SK-N-SH (cell line): ENCODE results near the gene OR6C2. TPM values are rescaled to one million over a fixed set of nuclear protein-coding genes. Genes with fewer than 3 reads are reported as not detected.

Source experiments
- CTCF ChIA-PET: fragments of 300-600, 350-600 bp; formaldehyde crosslinking; extraction: SDS; loops from one replicate; lab custom pipeline; 2021; lab: Yijun Ruan, JAX
- POLR2A ChIA-PET: fragments of 350-600 bp; sonication (Branson Sonifier 250); formaldehyde crosslinking; extraction: SDS; loops from one replicate; lab custom pipeline; 2020; ENCODE audit warnings: antibody characterized with exemption, inconsistent platforms; lab: Yijun Ruan, JAX
- DNase-seq: peaks from one replicate; pipeline ENCODE4 v3.0.0; 2012
- H2AFZ ChIP-seq: fragments of 200-600 bp; sonication (generic); 2 replicates; pipeline ENCODE4 v1.8.1; 2016; ENCODE audit warnings: antibody characterized with exemption, mild to moderate bottlenecking, low read depth
- H3F3A ChIP-seq: fragments of 200-600 bp; sonication (generic); replicated peaks from 2 replicates; pipeline ENCODE3; 2016; ENCODE audit warnings: antibody characterized with exemption, mild to moderate bottlenecking; ENCODE audit not compliant: insufficient read depth
- H3K27ac ChIP-seq, 2 experiments: fragments of 200-500 bp in 1 of 2; fragments of 200-600 bp in 1 of 2; sonication (Bioruptor generic) in 1 of 2; sonication (generic), shearing (Covaris generic) in 1 of 2; 2 replicates each; pipeline versions ENCODE4 v1.5.1 to v1.6.1; 2014 to 2016; ENCODE audit warnings: low read depth in 2 of 2, inconsistent platforms in 1 of 2, low read length in 1 of 2, mild to moderate bottlenecking in 1 of 2, mixed read lengths in 1 of 2
- H3K27me3 ChIP-seq: fragments of 200-600 bp; sonication (generic), shearing (Covaris generic); 2 replicates; pipeline ENCODE4 v1.6.1; 2016; ENCODE audit warnings: mixed run types; ENCODE audit not compliant: insufficient read depth
- H3K36me3 ChIP-seq, 2 experiments: fragments of 200-500 bp in 1 of 2; fragments of 200-600 bp in 1 of 2; sonication (Bioruptor generic) in 1 of 2; sonication (generic) in 1 of 2; replicated peaks in 1 of 2; 2 replicates each; pipeline versions ENCODE3 to v1.5.1; 2014 to 2016; ENCODE audit warnings: low read length in 1 of 2, mild to moderate bottlenecking in 1 of 2; ENCODE audit not compliant: insufficient read depth in 2 of 2, control insufficient read depth in 1 of 2
- H3K4me1 ChIP-seq, 2 experiments: fragments of 200-500 bp in 1 of 2; fragments of 200-600 bp in 1 of 2; sonication (Bioruptor generic) in 1 of 2; sonication (generic), shearing (Covaris generic) in 1 of 2; 2 replicates each; pipeline versions ENCODE4 v1.5.1 to v1.6.1; 2014 to 2016; ENCODE audit warnings: low read depth in 1 of 2, low read length in 1 of 2, mixed run types in 1 of 2; ENCODE audit not compliant: insufficient read depth in 2 of 2, control insufficient read depth in 1 of 2
- H3K4me2 ChIP-seq: fragments of 200-600 bp; sonication (generic), shearing (Covaris generic); 2 replicates; pipeline ENCODE4 v1.6.1; 2017; ENCODE audit warnings: mixed run types
- H3K4me3 ChIP-seq, 2 experiments: fragments of 200-500 bp in 1 of 2; fragments of 200-600 bp in 1 of 2; sonication (Bioruptor generic) in 1 of 2; sonication (generic), shearing (Covaris generic) in 1 of 2; 2 replicates each; pipeline versions ENCODE4 v1.5.1 to v1.8.1; 2014 to 2016; ENCODE audit warnings: low read depth in 2 of 2, inconsistent platforms in 1 of 2, low read length in 1 of 2, mild to moderate bottlenecking in 1 of 2, mixed read lengths in 1 of 2, moderate library complexity in 1 of 2
- H3K79me2 ChIP-seq: fragments of 200-600 bp; sonication (generic); 2 replicates; pipeline ENCODE4 v1.8.1; 2017; ENCODE audit warnings: mild to moderate bottlenecking; ENCODE audit not compliant: insufficient read depth
- H3K9ac ChIP-seq: fragments of 200-600 bp; sonication (generic); 2 replicates; pipeline ENCODE4 v1.6.1; 2017; ENCODE audit warnings: mixed run types
- H3K9me2 ChIP-seq: fragments of 200-600 bp; sonication (generic); 2 replicates; pipeline ENCODE4 v1.6.1; 2017; ENCODE audit warnings: mixed run types
- H3K9me3 ChIP-seq: fragments of 200-600 bp; sonication (generic); 2 replicates; pipeline ENCODE4 v1.6.1; 2017; ENCODE audit warnings: mixed run types, mild to moderate bottlenecking, moderate library complexity
- H4K20me1 ChIP-seq: fragments of 200-600 bp; sonication (generic); 2 replicates; pipeline ENCODE4 v1.6.1; 2017; ENCODE audit warnings: mild to moderate bottlenecking, mixed run types; ENCODE audit not compliant: insufficient read depth
- CHD2 ChIP-seq: fragments of 150-350 bp; IDR thresholded peaks from 2 replicates; pipeline ENCODE4 v1.6.1; 2018; ENCODE audit warnings: low read length; ENCODE audit not compliant: partially characterized antibody
- ELF1 ChIP-seq: IDR thresholded peaks from 2 replicates; pipeline ENCODE4 v1.4.0; 2012
- FOSL2 ChIP-seq: IDR thresholded peaks from 2 replicates; pipeline ENCODE4 v1.4.0; 2012; ENCODE audit warnings: low read depth, mild to moderate bottlenecking, moderate library complexity, borderline replicate concordance
- GABPA ChIP-seq: IDR thresholded peaks from 2 replicates; pipeline ENCODE4 v1.4.0; 2012; ENCODE audit warnings: low read depth, mild to moderate bottlenecking
- IRF3 ChIP-seq: fragments of 150-350 bp; IDR thresholded peaks from 2 replicates; pipeline ENCODE4 v1.6.1; 2016; ENCODE audit warnings: mild to moderate bottlenecking, low read depth, low read length
- JUND ChIP-seq: IDR thresholded peaks from 2 replicates; pipeline ENCODE4 v1.4.0; 2012
- MAX ChIP-seq: IDR thresholded peaks from 2 replicates; pipeline ENCODE4 v1.4.0; 2012; ENCODE audit warnings: low read depth
- MXI1 ChIP-seq: IDR thresholded peaks from 2 replicates; pipeline ENCODE4 v1.6.1; 2012; ENCODE audit warnings: mild to moderate bottlenecking, low read depth, low read length, improper control_type of control experiment
- NRF1 ChIP-seq: IDR thresholded peaks from 2 replicates; pipeline ENCODE4 v1.6.1; 2012; ENCODE audit warnings: low read depth, mild to moderate bottlenecking, low read length
- PBX3 ChIP-seq: IDR thresholded peaks from 2 replicates; pipeline ENCODE4; 2012
- RAD21 ChIP-seq: IDR thresholded peaks from 2 replicates; pipeline ENCODE4 v1.6.1; 2012; ENCODE audit warnings: mild to moderate bottlenecking, low read length
- RXRA ChIP-seq: IDR thresholded peaks from 2 replicates; pipeline ENCODE4 v1.4.0; 2012; ENCODE audit warnings: low read depth, mild to moderate bottlenecking, borderline replicate concordance
- SIN3A ChIP-seq: IDR thresholded peaks from 2 replicates; pipeline ENCODE4 v1.6.1; 2012; ENCODE audit warnings: low read depth, mild to moderate bottlenecking, low read length, moderate library complexity, borderline replicate concordance
- SMC3 ChIP-seq: IDR thresholded peaks from 2 replicates; pipeline ENCODE4 v1.6.1; 2012; ENCODE audit warnings: low read depth, low read length, improper control_type of control experiment
- TAF1 ChIP-seq: IDR thresholded peaks from 2 replicates; pipeline ENCODE4 v1.6.1; 2012; ENCODE audit warnings: low read depth, mild to moderate bottlenecking, low read length, moderate library complexity, borderline replicate concordance
- TCF12 ChIP-seq: IDR thresholded peaks from 2 replicates; pipeline ENCODE4 v1.4.0; 2012
- TEAD4 ChIP-seq: IDR thresholded peaks from 2 replicates; pipeline ENCODE4 v1.4.0; 2012; ENCODE audit warnings: mild to moderate bottlenecking, borderline replicate concordance; ENCODE audit not compliant: insufficient read depth
- WGBS: methylation state at CpG from one replicate; pipeline ENCODE4 v1.1.6; 2017; ENCODE audit warnings: low lambda C conversion rate; 5-methylcytosine and 5-hydroxymethylcytosine counted together
- polyA plus RNA-seq, 3 experiments: library from polyadenylated mRNA; depleted of rRNA; stranded (reverse); fragments of >200 nt; gene quantifications; 2 replicates each; pipeline ENCODE4 v1.2.3, GENCODE V29; 2012

The OR6C2 gene
- polyA plus RNA-seq (2012; rRNA removed) = not detected in 2 replicates
- polyA plus RNA-seq (2012; cell fraction: cytosol; rRNA removed) = not detected in 2 replicates
- polyA plus RNA-seq (2012; cell fraction: nucleus; rRNA removed) = not detected in 2 replicates

- CTCF ChIA-PET = no interaction called here
Measured at GRCh38 chr12:55443776-55444175, at the start of gene OR6C2. OR6C2 (plus strand) TSS chr12:55444076; CDS start chr12:55452214, 8,138 bp downstream.

GRCh38 chr12:55396326-55396725 is 47.5 kb upstream of the OR6C2 start:
- H4K20me1 ChIP-seq = no peaks in the 10 kb centered on the region
- H3K79me2 ChIP-seq = no peaks in the 10 kb centered on the region
- H2AFZ ChIP-seq = no peak overlapping the region
- peaks cover 10% of the 10 kb centered on the region; the same call in 1 of the 2 replicates for H3K27me3 ChIP-seq
- H3K27ac ChIP-seq = no peak overlapping the region
- 0% methylated on average over 1 of the region's 1 CpG for WGBS
- H3K36me3 ChIP-seq = no peaks in the 10 kb centered on the region
- ChIA-PET CTCF (no interaction called here), POLR2A (no interaction called here)
- no peaks in the 10 kb centered on the region for H3K4me1 ChIP-seq
- no peaks in the 10 kb centered on the region for H3K9me2 ChIP-seq
- H3K9ac ChIP-seq = no peak overlapping the region
- H3K4me2 ChIP-seq = no peak overlapping the region
- H3K9me3 ChIP-seq = no peaks in the 10 kb centered on the region
- TF ChIP-seq TEAD4 = no peak
- TF ChIP-seq PBX3 = no peak
- no peak for TF ChIP-seq RXRA
- TF ChIP-seq TAF1 = no peak
- TF ChIP-seq ELF1 = no peak
- TF ChIP-seq TCF12 = no peak
- no peak for TF ChIP-seq GABPA
- TF ChIP-seq RAD21 = no peak
- TF ChIP-seq JUND = no peak
- TF ChIP-seq NRF1 = no peak
- no peak for TF ChIP-seq MAX
- TF ChIP-seq SIN3A = no peak
- DNase-seq = no peak
- H3F3A ChIP-seq = no peaks in the 10 kb centered on the region
- H3K4me3 ChIP-seq = no peak overlapping the region

More at GRCh38 chr12:55443776-55444175, at the start of gene OR6C2:
- 1% methylated on average over 2 of the region's 2 CpGs for WGBS
- H3K79me2 ChIP-seq = no peaks in the 10 kb centered on the region
- H3K27me3 ChIP-seq = no peaks in the 10 kb centered on the region
- no peak within 1 kb of the TSS for H3K4me3 ChIP-seq
- H4K20me1 ChIP-seq = no peaks in the 10 kb centered on the region
- TF ChIP-seq SMC3 (no peak), FOSL2 (no peak), RXRA (no peak), MXI1 (no peak), IRF3 (no peak), CHD2 (no peak), TCF12 (no peak)
- H3K9me3 ChIP-seq = no peaks in the 10 kb centered on the region
- H3K4me2 ChIP-seq = no peak within 1 kb of the TSS
- no peaks in the 10 kb centered on the region for H3K4me1 ChIP-seq
- no peak for DNase-seq
- H3K36me3 ChIP-seq = no peaks in the 10 kb centered on the region
- no peak within 1 kb of the TSS for H2AFZ ChIP-seq
- no peak within 1 kb of the TSS for H3K27ac ChIP-seq
- POLR2A ChIA-PET = no interaction called here
- H3K9ac ChIP-seq = no peak within 1 kb of the TSS
- H3K9me2 ChIP-seq = no peaks in the 10 kb centered on the region
- no peaks in the 10 kb centered on the region for H3F3A ChIP-seq
